T-helper 2 cell treated with Interferon-gamma antibody and Interleukin-4, amounts not matched to agents 5 μg/mL and 100 μg/mL, for 36 hours (primary cell): Measurements from ENCODE around the gene ENOX1.

Experiments
- DNase-seq: peaks from one replicate; pipeline ENCODE4 v3.0.0; 2021; ENCODE audit warnings: low spot score
- H3K27ac Mint-ChIP-seq: one replicate; pipeline ENCODE4 v1.8.0; 2021; ENCODE audit warnings: mild to moderate bottlenecking, mixed read lengths
- H3K27me3 Mint-ChIP-seq: one replicate; pipeline ENCODE4 v1.8.0; 2021; ENCODE audit warnings: low read depth, mixed read lengths
- H3K36me3 Mint-ChIP-seq: one replicate; pipeline ENCODE4 v1.8.0; 2021; ENCODE audit warnings: low read depth, mixed read lengths
- H3K4me1 Mint-ChIP-seq: one replicate; pipeline ENCODE4 v1.8.0; 2021; ENCODE audit warnings: low read depth, mixed read lengths
- H3K4me3 Mint-ChIP-seq: one replicate; pipeline ENCODE4 v1.8.0; 2022; ENCODE audit warnings: mild to moderate bottlenecking, moderate library complexity, mixed read lengths
- H3K9me3 Mint-ChIP-seq: one replicate; pipeline ENCODE4 v1.8.0; 2021; ENCODE audit warnings: mixed read lengths

ENOX1 gene

DNA sequence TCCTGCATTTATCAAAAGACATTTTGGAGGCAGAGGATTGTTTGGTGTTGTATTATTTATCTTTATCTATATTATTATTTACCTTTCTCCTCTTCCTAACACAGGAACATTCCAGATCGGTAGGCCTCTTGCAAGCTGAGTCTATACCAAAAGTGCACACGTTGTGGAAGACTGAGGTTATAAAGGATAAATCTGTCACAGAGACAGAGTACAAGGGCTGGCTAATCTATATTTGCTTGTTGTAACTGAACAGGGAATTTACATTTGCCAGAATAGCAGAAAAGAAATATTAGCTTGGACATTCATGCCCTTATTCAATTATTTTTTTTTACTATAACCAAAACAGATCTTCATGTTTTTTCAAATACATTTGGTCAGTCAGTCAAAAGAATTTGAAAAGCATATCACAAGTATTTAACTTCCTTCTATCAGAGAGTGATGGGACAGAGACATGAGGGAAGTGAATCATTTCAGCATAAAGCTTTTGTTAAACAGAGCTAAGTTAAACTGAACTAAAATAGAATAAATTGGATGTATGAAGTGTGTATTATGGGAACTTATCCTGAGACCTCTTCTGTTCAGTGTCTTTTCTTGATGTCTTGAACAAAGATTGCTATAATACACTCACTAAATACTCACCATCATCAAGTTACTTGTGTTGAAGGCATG lies 410.8 kb downstream of the ENOX1 start:
- Mint-ChIP-seq H3K4me3 (no peak overlapping the region), H3K4me1 (peaks cover 2% of the 10 kb centered on the region), H3K27me3 (peaks cover 24% of the 10 kb centered on the region), H3K36me3 (no peaks in the 10 kb centered on the region), H3K9me3 (no peaks in the 10 kb centered on the region), H3K27ac (no peak overlapping the region)
- DNase-seq: no peak

GRCh38 chr13:43374621-43375020 lies 412.2 kb downstream of the ENOX1 start:
- no peaks in the 10 kb centered on the region for H3K36me3 Mint-ChIP-seq
- peaks cover 2% of the 10 kb centered on the region for H3K4me1 Mint-ChIP-seq
- H3K27ac Mint-ChIP-seq: no peak overlapping the region
- no peaks in the 10 kb centered on the region for H3K9me3 Mint-ChIP-seq
- H3K27me3 Mint-ChIP-seq: peaks cover 22% of the 10 kb centered on the region
- H3K4me3 Mint-ChIP-seq: no peak overlapping the region
- DNase-seq: no peak

DNA sequence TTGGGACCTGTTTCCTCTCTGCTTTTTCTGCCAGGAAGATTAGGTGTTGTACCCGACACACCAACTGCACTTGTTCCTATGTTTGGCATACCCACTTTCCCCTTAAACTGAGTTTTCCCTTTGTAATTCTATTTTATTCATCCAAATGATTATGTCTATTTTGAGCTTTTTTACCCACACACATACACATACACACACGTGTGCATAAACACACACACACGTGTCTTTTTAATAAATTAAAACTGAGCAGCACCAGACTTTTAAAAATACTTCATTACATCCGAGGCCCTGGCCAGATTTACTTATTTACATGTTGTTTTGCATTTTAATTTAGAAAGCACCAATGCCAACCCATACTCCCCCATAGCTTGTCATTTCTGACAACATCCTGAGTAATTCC lies 413.4 kb downstream of the ENOX1 start:
- H3K9me3 Mint-ChIP-seq: no peaks in the 10 kb centered on the region
- peaks cover 3% of the 10 kb centered on the region for H3K4me1 Mint-ChIP-seq
- DNase-seq: no peak
- H3K36me3 Mint-ChIP-seq: no peaks in the 10 kb centered on the region
- H3K27ac Mint-ChIP-seq: no peak overlapping the region
- H3K27me3 Mint-ChIP-seq: peaks cover 13% of the 10 kb centered on the region
- H3K4me3 Mint-ChIP-seq: no peak overlapping the region

GRCh38 chr13:43370842-43371241 lies 415.9 kb downstream of the ENOX1 start:
- peaks cover 11% of the 10 kb centered on the region for H3K4me1 Mint-ChIP-seq

DNA sequence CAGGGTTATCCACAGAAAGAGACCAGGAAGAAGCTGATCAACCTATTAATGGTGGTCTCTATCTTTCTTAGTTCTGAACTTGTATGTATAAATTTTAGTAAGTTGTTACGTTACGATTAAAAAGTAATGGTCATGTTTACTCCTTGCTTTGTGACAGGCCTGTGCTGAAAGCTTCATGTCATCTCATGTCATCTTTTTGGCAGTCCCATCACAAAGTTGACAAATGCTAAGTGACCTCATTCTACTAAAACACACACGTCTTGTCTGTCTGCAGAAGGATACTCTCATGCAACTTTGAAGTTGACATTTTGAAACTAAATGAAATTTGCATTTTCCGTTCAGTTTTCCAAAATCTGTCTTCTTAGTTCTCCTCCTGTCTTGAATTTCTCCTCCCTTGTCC lies 417.5 kb downstream of the ENOX1 start:
- DNase-seq: no peak
- H3K27ac Mint-ChIP-seq: no peak overlapping the region
- H3K4me3 Mint-ChIP-seq: no peak overlapping the region
- no peaks in the 10 kb centered on the region for H3K9me3 Mint-ChIP-seq
- peaks cover 2% of the 10 kb centered on the region for H3K27me3 Mint-ChIP-seq
- H3K36me3 Mint-ChIP-seq: no peaks in the 10 kb centered on the region
- peaks cover 11% of the 10 kb centered on the region for H3K4me1 Mint-ChIP-seq

More at GRCh38 chr13:43370842-43371241, 415.9 kb downstream of the ENOX1 start:
- Mint-ChIP-seq H3K27me3 (peaks cover 9% of the 10 kb centered on the region), H3K27ac (no peak overlapping the region), H3K4me3 (no peak overlapping the region), H3K9me3 (no peaks in the 10 kb centered on the region), H3K36me3 (no peaks in the 10 kb centered on the region)
- no peak for DNase-seq

GRCh38 chr13:43368003-43368402 lies 418.8 kb downstream of the ENOX1 start:
- Mint-ChIP-seq H3K9me3 (no peaks in the 10 kb centered on the region), H3K27me3 (peaks cover 2% of the 10 kb centered on the region), H3K4me3 (peak overlapping the region; percentile 55), H3K27ac (peak overlapping the region; percentile 64), H3K36me3 (no peaks in the 10 kb centered on the region), H3K4me1 (peaks cover 11% of the 10 kb centered on the region)
- DNase-seq: no peak

- no peak for DNase-seq
- no peaks in the 10 kb centered on the region for H3K9me3 Mint-ChIP-seq
- H3K27me3 Mint-ChIP-seq: no peaks in the 10 kb centered on the region
- no peaks in the 10 kb centered on the region for H3K36me3 Mint-ChIP-seq
- H3K4me1 Mint-ChIP-seq: peaks cover 9% of the 10 kb centered on the region
- no peak overlapping the region for H3K4me3 Mint-ChIP-seq
- H3K27ac Mint-ChIP-seq: no peak overlapping the region
These were observed 421.8 kb downstream of the ENOX1 start for GRCh38 chr13:43365039-43365344.

- Mint-ChIP-seq H3K4me3 (no peak overlapping the region), H3K27me3 (no peaks in the 10 kb centered on the region), H3K36me3 (no peaks in the 10 kb centered on the region), H3K9me3 (no peaks in the 10 kb centered on the region), H3K4me1 (peaks cover 9% of the 10 kb centered on the region), H3K27ac (no peak overlapping the region)
- DNase-seq: no peak
These were observed 422.3 kb downstream of the ENOX1 start for GRCh38 chr13:43364210-43365038.

GRCh38 chr13:43363156-43363953 lies 423.4 kb downstream of the ENOX1 start:
- Mint-ChIP-seq H3K9me3 (no peaks in the 10 kb centered on the region), H3K4me1 (peaks cover 7% of the 10 kb centered on the region), H3K27me3 (no peaks in the 10 kb centered on the region), H3K4me3 (no peak overlapping the region), H3K27ac (no peak overlapping the region), H3K36me3 (no peaks in the 10 kb centered on the region)
- no peak for DNase-seq

DNA sequence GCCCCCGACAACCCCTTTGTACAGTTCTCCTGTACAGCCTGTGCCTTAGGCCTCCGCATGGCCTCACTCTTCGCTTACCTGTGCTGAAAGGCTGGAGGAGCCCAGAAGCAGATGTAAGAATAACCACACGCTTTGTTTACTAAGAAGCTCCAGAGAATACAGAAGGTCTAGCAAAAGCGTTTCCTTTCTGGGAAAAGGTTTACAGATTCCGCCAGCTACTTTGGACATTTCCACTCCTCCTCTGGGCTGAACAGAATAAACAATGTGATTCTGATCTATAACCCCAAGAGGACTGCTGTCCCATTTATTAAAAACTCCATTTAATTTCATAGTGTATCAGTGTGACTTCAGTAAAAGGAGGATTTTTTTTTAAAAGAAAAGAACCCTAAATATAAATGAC lies 424.2 kb downstream of the ENOX1 start:
- Mint-ChIP-seq H3K27ac (no peak overlapping the region), H3K36me3 (no peaks in the 10 kb centered on the region), H3K27me3 (no peaks in the 10 kb centered on the region), H3K9me3 (no peaks in the 10 kb centered on the region), H3K4me3 (no peak overlapping the region), H3K4me1 (peaks cover 3% of the 10 kb centered on the region)
- DNase-seq: no peak

DNA sequence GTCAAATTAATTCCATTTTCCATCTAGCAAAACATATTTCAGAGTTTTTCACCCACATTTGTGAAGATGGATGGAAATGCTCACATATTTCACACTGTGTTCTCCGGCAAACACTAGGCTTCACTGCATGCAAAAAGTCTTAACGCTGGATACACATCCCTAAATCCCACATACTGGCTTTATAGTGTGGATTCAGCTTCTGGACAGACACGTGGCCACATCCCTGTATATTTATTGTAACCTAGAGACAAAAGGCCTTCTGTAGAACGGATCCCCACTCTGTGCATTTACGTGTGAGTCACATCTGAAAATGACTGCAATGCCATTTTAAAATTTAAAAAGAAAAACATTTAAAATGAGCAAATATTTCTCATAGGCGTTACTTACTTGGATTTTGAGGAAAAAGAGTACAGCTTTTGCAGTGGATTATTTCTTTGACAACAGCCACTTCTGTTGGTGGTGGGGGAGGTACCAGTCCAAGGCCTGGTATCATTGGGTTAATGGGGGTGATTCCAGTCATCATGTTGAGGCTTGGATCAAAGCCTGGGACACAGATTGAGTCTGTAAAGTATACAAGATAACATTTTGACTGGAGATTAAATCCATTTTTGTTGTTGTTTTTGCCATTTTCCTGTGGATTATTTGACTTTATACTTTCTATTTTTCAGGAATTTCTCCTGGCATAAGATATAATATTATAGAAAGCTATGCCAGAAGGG lies 425.7 kb downstream of the ENOX1 start:
- Mint-ChIP-seq H3K4me1 (no peaks in the 10 kb centered on the region), H3K36me3 (no peaks in the 10 kb centered on the region), H3K27me3 (no peaks in the 10 kb centered on the region), H3K9me3 (no peaks in the 10 kb centered on the region), H3K4me3 (no peak overlapping the region), H3K27ac (no peak overlapping the region)
- DNase-seq: no peak

GRCh38 chr13:43360171-43360570 lies 426.6 kb downstream of the ENOX1 start:
- no peak overlapping the region for H3K4me3 Mint-ChIP-seq
- no peak for DNase-seq
- H3K27ac Mint-ChIP-seq: no peak overlapping the region
- no peaks in the 10 kb centered on the region for H3K9me3 Mint-ChIP-seq
- H3K27me3 Mint-ChIP-seq: no peaks in the 10 kb centered on the region
- no peaks in the 10 kb centered on the region for H3K36me3 Mint-ChIP-seq
- no peaks in the 10 kb centered on the region for H3K4me1 Mint-ChIP-seq

DNA sequence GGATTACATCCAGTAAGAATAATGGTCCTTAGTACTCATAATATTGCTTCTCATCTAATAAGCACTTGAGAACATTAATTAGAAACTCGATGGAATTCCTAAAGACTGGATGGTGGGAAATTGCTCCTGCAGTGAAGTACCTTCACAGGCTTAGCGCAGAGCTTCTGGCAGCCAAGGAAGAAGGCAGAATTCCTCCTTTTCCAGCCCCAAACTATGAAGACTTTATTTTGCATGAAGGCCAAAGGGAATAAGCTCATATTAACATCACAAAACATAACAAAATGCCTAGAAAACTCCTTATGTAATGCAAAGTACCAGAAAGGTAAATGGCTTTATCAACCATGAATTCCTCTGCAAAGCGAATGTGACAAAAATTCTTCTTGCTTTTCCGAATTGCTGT lies 427.2 kb downstream of the ENOX1 start:
- H3K27me3 Mint-ChIP-seq: no peaks in the 10 kb centered on the region
- no peaks in the 10 kb centered on the region for H3K4me1 Mint-ChIP-seq
- no peak for DNase-seq
- H3K27ac Mint-ChIP-seq: no peak overlapping the region
- H3K36me3 Mint-ChIP-seq: no peaks in the 10 kb centered on the region
- no peak overlapping the region for H3K4me3 Mint-ChIP-seq
- no peaks in the 10 kb centered on the region for H3K9me3 Mint-ChIP-seq

GRCh38 chr13:43357564-43357963 lies 429.2 kb downstream of the ENOX1 start:
- Mint-ChIP-seq H3K4me3 (no peak overlapping the region), H3K27me3 (no peaks in the 10 kb centered on the region), H3K9me3 (no peaks in the 10 kb centered on the region), H3K27ac (no peak overlapping the region), H3K4me1 (no peaks in the 10 kb centered on the region), H3K36me3 (no peaks in the 10 kb centered on the region)
- DNase-seq: no peak
